HG02981 (cell line): Measurements from ENCODE around the gene CRABP1.

Experiments used
- ATAC-seq: cut with Tn5 transposase; IDR thresholded peaks from one replicate; pipeline ENCODE4 v1.9.1; 2021; ENCODE audit warnings: mild to moderate bottlenecking, moderate library complexity; ENCODE audit not compliant: unreplicated experiment

Gene CRABP1

DNA sequence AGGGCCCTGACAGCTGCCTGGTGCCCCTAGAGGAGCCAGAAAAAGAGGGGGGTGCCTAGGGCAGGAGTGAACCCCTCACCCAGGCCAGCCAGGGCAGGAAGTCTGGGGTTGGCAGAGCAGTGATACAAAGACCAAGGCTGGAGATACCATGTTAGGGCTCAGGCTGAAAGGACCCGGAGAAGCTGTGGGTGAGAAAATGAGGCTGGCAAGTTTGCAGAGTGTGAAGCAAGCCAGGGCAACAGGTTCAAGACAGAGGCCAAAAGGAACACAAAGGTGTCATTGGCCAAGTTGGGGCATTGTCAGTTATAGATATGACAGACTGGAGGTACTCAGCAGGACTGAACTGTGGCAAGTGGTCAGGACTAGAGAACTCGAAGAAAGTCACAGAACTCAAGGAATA, 57.2 kb downstream of the CRABP1 start:
- no peak for ATAC-seq
